Head of caudate nucleus (tissue), 42 donors: ENCODE results near the gene HNRNPF.
"Not testable (repeated sequence)": the region's sequence is repeated elsewhere in the genome, so short reads cannot be mapped to it uniquely, and the experiment has no call there.

Experiments
- DNase-seq, 42 donors: peaks; one replicate each; pipeline versions ENCODE4 v3.0.0 to v3.0.0-alpha.2; 2020 to 2021; ENCODE audit warnings: mixed read lengths in 7 of 42
- intact Hi-C: fragments of 100-400 bp; cut with DNase I; formaldehyde crosslinking; loops from one replicate; pipeline ENCODE4 v1.15.0; 2022

HNRNPF gene, protein sequence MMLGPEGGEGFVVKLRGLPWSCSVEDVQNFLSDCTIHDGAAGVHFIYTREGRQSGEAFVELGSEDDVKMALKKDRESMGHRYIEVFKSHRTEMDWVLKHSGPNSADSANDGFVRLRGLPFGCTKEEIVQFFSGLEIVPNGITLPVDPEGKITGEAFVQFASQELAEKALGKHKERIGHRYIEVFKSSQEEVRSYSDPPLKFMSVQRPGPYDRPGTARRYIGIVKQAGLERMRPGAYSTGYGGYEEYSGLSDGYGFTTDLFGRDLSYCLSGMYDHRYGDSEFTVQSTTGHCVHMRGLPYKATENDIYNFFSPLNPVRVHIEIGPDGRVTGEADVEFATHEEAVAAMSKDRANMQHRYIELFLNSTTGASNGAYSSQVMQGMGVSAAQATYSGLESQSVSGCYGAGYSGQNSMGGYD

DNA sequence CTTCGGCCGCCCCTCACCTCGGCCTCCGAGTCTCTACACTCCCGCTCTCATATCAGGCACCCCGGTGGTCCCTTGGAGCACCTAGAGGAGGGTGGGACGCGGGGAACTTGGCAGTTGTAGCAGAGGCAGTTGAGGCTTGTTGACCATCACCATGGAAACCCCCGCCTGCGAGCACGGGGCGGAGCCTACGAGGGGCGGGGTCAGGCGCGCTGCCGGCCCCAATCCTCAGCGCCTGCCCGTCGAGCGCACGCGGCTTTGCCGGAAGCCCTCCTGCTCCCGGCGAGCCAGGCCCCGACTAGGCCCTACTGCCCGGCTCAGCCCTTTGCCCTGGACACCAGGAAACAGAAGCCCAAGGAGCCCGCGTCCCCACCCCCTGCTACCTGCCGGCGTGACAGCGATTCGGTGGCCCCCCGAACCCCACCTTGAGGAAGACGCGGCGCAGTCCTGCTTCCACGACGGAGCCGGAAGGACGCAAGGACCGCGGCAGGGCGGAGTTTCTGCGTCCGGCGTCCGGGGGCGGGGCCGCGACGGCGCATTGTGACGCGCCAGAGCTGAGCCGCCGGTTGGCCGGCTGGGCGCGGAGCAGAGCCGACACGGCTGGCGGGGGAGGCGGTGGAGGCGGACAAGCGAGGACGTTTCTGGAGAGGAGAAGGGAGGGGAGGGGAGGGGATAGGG is at the start of gene HNRNPF:
Gene HNRNPF (minus strand): TSS at position 477 of the 675 bp plus-strand sequence. CDS start 21,302 bp downstream, outside the sequence.
- intact Hi-C loops = loop anchor here (5.0 kb wide), 1 partner anchor 238 kb away; the partner anchor contains the start of gene ZNF32
- DNase-seq = peak; percentile 80 to 97 (median 95)

DNA sequence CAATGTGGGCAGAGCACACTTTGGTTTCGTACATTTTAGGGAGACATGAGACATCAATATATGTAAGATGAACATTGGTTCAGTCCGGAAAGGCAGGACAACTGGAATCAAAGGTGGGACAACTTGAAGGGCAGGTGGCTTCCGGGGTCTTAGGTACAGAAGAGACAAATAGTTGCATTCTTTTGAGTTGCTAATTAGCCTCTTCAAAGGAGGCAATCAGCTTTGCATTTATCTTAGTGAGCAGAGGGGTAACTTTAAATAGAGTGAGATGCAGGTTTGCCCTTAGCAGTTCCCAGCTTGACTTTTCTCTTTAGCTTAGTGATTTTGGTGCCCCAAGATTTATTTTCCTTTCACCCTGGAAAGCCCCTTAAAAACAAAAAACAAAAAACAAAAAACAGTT is 49.2 kb upstream of the HNRNPF start:
- intact Hi-C loops = no loop called here
- no peak for DNase-seq

DNA sequence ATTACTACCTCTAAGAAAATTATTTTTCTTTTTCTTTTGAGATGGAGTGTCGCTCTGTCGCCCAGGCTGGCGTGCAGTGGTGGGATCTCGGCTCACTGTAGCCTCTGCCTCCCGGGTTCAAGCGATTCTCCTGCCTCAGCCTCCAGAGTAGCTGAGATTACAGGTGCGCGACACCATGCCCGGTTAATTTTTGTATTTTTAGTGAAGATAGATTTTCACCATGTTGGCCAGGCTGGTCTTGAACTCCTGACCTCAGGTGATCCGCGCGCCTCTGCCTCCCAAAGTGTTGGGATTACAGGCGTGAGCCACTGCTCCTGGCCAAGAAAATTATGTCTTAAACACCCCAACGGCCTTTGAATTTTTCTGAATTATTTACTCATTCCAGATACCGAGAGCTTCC is 47.6 kb upstream of the HNRNPF start:
- DNase-seq, intact Hi-C loops: not testable (repeated sequence)

DNA sequence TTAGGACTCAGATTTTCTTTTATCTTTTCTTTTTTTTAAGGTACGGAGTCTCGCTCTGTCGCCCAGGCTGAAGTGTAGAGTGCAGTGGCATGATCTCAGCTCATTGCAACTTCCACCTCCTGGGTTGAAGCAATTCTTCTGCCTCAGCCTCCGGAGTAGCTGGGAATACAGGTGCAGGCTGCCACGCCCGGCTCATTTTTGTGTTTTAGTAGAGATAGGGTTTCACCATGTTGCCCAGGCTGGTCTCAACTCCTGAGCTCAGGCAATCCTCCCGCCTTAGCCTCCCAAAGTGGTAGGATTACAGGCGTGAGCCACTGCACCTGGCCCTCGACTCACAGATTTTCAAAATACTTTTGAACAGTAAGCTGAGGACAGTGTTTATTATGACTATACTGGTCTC is 45.0 kb upstream of the HNRNPF start:
- intact Hi-C loops, DNase-seq: not testable (repeated sequence)

DNA sequence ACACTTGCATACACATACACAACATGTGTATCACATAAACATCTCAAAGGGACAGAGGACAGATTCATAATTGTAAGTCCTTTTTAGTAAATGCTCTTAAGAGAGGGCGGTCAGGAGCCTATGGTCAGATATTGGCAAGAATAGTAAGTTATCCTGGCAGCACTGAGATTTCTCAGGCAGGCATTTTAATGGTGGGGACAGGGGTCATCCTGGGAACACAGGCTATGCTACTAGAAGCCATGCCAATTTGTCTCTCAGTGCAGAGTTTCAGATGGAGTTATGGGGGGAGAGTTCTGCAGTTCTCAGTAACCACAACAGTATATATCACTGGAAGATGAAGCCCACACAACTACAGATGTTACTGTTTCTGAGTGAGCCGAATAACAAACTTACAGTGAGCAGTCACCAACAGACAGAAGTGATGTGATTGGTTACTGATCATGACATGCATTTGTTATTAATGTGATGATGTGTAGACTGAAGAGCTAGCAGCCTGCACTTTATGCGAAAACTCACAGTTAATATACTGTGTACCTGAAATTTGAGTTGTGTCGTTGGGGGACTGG is 44.4 kb upstream of the HNRNPF start:
- intact Hi-C loops = no loop called here
- DNase-seq = no peak

DNA sequence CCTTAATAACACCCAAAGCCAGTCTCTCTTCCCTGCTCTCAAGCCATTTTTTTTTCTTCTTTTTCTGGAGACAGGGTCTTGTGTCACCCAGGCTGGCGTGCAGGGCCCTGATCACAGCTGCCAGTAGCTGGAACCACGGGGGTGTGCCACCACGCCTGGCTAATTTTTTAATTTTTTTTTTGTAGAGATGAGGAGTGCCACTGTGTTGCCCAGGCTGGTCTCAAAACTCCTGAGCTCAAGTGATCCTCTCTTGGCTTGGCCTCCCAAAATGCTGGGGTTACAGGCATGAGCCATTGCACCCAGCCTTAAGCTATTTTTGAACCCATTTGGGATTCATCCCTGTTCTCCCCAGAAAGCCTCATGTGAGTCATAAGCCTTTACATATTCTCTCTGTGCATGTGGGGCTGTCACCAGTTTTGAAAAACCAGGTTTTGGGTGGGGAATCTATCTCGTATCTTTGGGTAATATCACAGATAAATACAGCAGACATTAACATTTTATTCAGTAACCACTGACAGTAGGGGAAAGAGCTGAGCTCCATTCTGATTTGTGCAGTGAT is 43.4 kb upstream of the HNRNPF start:
- intact Hi-C loops = no loop called here
- DNase-seq = peak in 19 of 42 donors; percentile 13 to 65 (median 34)

DNA sequence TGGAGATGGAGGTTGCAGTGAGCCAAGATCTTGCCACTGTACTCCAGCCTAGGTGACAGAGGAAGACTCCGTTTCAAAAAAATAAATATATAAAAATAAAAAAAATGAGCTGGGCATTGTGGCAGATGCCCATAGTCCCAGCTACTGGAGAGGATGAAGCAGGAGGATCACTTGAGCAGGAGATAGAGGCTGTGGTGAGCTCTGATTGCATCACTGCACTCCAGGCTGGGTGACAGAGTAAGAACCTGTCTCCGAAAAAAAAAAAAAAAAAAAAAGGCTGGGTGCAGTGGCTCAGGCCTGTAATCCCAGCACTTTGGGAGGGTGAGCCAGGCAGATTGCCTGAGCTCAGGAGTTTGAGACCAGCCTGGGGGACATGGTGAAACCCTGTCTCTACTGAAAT is 39.8 kb upstream of the HNRNPF start:
- intact Hi-C loops = no loop called here
- no peak for DNase-seq

DNA sequence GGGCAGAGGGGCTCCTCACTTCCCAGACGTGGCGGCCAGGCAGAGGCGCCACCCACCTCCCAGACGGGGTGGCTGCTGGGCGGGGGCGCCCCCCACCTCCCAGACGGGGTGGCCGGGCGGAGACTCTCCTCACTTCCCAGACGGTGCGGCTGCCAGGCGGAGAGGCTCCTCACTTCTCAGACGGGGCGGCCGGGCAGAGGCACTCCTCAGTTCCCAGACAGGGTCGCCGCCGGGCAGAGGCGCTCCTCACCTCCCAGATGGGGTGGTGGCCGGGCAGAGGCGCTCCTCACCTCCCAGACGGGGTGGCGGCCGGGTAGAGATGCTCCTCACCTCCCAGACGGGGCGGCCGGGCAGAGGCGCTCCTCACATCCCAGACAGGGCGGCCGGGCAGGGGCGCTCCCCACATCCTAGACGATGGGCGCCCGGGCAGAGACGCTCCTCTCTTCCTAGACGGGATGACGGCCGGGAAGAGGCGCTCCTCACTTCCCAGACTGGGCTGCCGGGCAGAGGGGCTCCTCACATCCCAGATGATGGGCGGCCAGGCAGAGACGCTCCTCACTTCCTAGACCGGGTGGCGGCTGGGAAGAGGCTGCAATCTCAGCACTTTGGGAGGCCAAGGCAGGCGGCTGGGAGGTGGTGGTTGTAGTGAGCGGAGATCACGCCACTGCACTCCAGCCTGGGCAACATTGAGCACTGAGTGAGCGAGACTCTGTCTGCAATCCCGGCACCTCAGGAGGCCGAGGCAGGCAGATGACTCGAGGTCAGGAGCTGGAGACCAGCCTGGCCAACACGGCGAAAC is 37.4 kb upstream of the HNRNPF start:
- DNase-seq, intact Hi-C loops: not testable (repeated sequence)

DNA sequence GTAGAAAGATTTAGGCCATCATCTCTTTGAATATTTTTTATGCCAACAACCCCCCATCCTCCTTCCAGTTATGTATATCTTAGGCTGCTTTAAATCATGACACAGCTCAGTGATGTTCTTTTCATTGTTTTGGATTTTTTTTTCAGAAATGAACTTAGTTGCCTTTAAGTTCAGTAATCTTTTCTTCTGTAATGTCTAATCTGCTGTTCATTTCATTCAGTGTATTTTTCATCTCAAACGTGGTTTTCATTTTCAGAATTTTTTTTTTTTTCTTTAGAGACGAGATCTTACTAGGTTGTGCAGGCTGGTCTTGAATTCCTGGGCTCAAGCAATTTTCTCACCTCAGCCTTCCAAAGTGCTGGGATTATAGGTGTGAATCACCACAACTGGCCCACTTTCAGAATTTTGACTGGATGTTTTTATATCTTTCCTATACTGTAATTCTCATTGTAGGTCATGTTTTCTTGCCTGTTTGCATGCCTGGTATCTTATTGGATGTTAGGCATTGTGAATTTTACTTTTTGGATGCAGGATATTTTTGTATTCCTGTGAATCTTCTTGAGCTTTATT is 36.0 kb upstream of the HNRNPF start:
- DNase-seq = no peak
- intact Hi-C loops = no loop called here

DNA sequence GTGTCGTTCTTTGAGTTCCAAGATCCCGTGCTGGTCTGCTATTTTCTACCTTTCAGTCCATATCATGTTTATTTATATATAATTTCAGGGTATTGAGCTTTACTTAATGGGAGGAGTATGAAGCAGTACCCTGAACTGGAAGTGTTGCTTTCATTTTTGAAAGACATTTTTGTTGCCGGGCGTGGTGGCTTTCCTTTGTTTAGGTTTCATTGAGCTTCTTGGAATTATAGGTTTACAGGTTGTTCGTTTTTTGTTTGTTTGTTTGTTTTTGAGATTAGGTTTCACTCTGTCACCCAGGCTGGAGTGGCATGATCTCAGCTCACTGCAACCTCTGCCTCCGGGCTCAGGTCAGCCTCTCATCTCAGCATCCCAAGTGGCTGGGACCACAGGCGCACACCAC is 35.3 kb upstream of the HNRNPF start:
- DNase-seq = no peak
- intact Hi-C loops = no loop called here

DNA sequence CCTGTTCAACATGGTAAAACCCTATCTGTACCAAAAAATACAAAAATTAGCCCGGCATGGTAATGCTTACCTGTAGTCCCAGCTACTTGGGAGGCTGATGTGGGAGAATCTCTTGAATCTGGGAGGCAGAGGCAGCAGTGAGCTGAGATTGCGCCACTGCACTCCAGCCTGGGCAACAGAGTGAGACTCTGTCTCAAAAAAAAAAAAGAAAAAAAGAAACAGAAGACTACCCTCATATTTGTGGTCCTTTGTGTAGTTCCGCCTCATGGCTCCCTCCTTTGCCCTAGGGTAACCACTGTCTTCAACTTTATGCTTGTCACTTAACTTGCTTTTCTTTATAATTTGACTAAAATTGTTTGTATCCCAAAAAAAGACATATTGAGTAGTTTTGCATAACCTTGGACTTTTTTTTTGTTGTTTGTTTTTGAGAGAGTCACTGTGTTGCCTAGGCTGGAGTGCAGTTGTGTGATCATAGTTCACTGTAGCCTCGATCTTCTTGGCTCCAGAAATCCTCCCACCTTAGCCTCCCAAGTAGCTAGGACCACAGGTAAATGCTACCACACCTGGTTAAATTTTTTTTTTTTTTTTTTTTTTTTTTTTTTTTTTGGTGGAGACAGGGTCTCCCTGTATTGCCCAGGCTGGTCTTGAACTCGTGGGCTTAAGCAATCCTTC is 31.6 kb upstream of the HNRNPF start:
- intact Hi-C loops = no loop called here

DNA sequence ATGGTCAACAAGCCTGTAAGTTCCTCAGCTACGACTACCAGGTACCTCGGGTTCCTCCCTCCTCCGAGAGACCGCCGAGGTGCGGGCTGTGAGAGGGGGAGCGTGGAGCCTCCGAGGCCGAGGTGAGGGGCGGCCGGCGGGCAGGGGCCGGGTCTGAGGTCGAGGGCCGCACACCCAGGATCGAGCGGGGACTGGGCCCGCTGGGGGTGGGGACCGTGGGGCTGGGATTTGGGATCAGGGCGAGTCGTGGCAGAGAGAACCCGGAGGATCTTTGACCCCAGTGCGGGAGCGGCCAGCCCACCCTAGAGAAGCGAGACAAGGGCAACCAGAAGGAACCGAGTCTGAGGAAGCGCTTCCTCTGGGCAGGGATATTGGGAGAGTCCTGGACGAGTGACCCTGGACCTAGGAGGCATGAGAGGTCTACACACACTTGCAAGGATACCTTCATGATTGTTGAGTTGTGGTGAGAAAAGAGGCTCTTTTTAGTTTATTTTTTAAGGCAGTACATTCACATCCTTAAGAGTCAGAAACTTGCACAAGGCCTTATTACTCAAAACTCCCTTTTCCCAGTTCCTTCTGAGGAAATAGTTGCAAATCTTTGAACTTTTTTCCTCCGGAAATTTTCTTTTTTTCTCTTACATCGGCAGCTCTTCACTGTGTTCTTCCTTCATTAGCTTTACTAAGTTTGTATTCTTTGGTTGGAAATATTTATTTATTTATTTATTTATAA is 28.3 kb upstream of the HNRNPF start:
- peak in 2 of 42 donors; percentile 5 to 11 for DNase-seq
- intact Hi-C loops = loop anchor here (5.0 kb wide), 1 partner anchor 40 kb away; no protein-coding TSS in a partner anchor

More for the DNA sequence above, 31.6 kb upstream of the HNRNPF start:
- no peak for DNase-seq

DNA sequence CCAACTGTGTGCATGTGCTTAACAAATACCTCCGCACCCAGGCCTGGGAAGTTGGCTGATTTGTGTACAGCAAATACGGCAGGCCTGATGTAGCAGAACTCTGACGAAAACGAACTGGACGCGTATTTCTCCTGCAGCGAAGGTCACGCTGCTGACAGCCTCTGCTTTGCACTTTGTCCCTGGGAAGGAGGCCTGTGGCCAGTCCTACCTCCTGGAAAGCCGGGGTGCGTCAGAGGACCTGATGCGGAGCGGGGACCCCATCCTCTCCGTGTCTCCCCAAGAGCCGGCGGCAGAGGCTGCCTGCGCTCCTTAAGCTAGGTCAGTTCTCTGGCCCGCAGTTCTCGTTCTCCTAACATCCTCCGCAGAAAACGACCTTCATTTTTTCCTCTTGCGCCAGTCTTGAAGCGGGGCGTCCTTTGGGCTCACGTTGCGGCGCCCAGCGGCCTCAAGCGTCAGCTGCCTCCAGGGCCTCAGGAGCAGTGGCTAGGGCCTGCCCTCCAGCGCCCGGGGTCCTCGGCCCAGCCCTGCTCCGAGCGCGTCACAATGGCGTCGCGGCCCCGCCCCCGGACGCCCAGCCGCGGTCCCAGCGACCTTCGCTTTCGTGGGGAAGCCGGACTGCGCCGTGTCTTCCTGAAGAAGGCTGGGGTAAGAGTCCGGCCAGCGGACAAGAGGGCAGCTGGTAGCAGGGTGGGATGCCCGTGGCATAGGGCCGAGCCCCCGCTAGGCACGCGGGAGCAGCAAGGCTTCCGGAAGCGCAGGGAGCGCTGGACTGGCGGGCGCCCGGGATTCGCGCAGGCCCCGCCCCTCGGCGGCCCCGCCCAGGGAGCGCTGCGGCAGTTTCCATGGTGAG is 27.5 kb upstream of the HNRNPF start, which contains the start of gene ZNF487:
Gene ZNF487 (plus strand): TSS at position 821 of the 850 bp plus-strand sequence. CDS start 38,703 bp downstream, outside the sequence.
- DNase-seq = peak; percentile 73 to 95 (median 89)
- intact Hi-C loops = loop anchor here (5.0 kb wide), 1 partner anchor 39 kb away; no protein-coding TSS in a partner anchor

DNA sequence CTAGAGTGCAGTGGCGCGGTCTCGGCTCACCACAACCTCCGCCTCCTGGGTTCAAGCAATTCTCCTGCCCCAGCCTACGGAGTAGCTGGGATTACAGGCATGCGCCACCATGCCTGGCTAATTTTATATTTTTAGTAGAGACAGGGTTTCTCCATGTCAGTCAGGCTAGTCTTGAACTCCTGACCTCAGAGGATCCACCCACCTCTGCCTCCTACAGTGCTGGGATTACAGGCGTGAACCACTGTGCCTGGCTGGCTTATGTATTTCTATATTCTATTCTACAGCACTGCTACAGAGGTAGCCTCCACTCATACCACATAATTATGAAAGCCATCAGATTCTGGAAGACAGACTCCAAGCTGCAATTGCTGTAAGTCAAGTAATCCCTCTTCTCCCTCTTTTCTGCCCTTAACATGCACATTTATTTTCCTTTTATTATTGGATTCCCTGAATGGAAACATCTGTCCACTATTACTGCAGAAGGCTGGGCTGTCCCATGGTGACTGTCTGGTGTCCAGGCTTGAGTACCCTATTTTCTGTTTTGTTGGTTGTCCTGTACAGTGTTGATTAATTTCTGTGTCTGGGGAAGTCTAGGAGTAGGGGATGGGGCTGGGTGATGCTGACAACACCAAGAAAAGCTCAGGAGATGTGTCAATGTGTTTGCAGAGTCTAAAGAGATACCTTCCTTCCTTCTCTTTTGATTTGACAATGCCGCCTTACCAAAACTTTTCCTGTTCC is 22.1 kb upstream of the HNRNPF start:
- peak in 26 of 42 donors; percentile 16 to 80 (median 48) for DNase-seq
- intact Hi-C loops = no loop called here

DNA sequence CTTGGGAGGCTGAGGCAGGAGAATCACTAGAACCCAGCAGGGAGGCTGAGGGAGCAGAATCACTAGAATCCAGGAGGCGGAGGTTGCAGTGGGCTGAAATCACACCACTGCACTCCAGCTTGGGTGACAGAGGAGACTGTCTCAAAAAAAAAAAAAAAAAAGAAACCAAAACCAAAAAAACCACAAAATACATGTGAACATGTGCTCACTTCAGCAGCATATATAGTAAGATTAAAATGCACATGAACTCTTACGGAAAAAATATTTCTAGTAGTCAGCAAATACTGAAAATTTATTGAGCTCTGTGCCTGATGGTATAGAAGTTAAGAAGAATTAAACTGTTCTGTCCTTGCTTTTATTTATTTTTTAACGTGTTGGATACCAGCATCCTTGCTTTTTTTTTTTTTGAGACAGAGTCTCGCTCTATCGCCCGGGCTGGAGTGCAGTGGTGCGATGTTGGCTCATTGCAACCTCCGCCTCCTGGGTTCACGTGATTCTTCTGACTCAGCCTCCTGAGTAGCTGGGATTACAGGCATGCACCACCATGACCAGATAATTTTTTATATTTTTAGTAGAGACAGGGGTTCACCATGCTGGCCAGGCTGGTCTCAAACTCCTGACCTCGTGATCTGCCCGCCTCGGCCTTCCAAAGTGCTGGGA is 18.3 kb upstream of the HNRNPF start:
- intact Hi-C loops = no loop called here
- DNase-seq = no peak
